Osteocyte (in vitro differentiated cells): ENCODE results near the gene RBFOX2. TPM values are rescaled to one million over a fixed set of nuclear protein-coding genes. Genes with fewer than 3 reads are reported as not detected.

Source experiments
- DNase-seq: peaks from one replicate; pipeline ENCODE4 v3.0.0; 2021; ENCODE audit warnings: mixed read lengths; ENCODE audit not compliant: unreplicated experiment; ENCODE audit errors: extremely low spot score
- H3K27ac Mint-ChIP-seq: one replicate; pipeline ENCODE4 v1.8.0; 2021; ENCODE audit warnings: mild to moderate bottlenecking, mixed read lengths; ENCODE audit not compliant: unreplicated experiment
- H3K27me3 Mint-ChIP-seq: one replicate; pipeline ENCODE4 v1.8.0; 2021; ENCODE audit warnings: mixed read lengths; ENCODE audit not compliant: unreplicated experiment
- H3K36me3 Mint-ChIP-seq: one replicate; pipeline ENCODE4 v1.8.0; 2021; ENCODE audit warnings: mixed read lengths; ENCODE audit not compliant: unreplicated experiment
- H3K4me1 Mint-ChIP-seq: one replicate; pipeline ENCODE4 v1.8.0; 2021; ENCODE audit warnings: mixed read lengths; ENCODE audit not compliant: unreplicated experiment
- H3K4me3 Mint-ChIP-seq: one replicate; pipeline ENCODE4 v1.8.0; 2021; ENCODE audit warnings: mild to moderate bottlenecking, moderate library complexity, mixed read lengths; ENCODE audit not compliant: unreplicated experiment
- H3K9me3 Mint-ChIP-seq: one replicate; pipeline ENCODE4 v1.8.0; 2021; ENCODE audit warnings: mixed read lengths; ENCODE audit not compliant: unreplicated experiment
- total RNA-seq: library from RNA; stranded (reverse); gene quantifications from 2 replicates; pipeline ENCODE4 v1.2.1, GENCODE V29; 2021
- TF ChIP-seq, protein P1 (sequence below): fragments of 200-600 bp; sonication (generic); IDR thresholded peaks from 2 replicates; pipeline ENCODE4 v1.5.0; 2021; ENCODE audit warnings: antibody characterized with exemption, mild to moderate bottlenecking, moderate library complexity

Gene RBFOX2
- total RNA-seq, 1 donor from 2014 or later = 151 TPM

GRCh38 chr22:35860837-35861236 is 167.8 kb downstream of the RBFOX2 start:
- H3K9me3 Mint-ChIP-seq = no peaks in the 10 kb centered on the region
- H3K4me3 Mint-ChIP-seq = no peak overlapping the region
- no peak overlapping the region for H3K27ac Mint-ChIP-seq
- H3K27me3 Mint-ChIP-seq = no peaks in the 10 kb centered on the region
- no peaks in the 10 kb centered on the region for H3K36me3 Mint-ChIP-seq
- peaks cover 6% of the 10 kb centered on the region for H3K4me1 Mint-ChIP-seq
- TF ChIP-seq, protein P1, sequence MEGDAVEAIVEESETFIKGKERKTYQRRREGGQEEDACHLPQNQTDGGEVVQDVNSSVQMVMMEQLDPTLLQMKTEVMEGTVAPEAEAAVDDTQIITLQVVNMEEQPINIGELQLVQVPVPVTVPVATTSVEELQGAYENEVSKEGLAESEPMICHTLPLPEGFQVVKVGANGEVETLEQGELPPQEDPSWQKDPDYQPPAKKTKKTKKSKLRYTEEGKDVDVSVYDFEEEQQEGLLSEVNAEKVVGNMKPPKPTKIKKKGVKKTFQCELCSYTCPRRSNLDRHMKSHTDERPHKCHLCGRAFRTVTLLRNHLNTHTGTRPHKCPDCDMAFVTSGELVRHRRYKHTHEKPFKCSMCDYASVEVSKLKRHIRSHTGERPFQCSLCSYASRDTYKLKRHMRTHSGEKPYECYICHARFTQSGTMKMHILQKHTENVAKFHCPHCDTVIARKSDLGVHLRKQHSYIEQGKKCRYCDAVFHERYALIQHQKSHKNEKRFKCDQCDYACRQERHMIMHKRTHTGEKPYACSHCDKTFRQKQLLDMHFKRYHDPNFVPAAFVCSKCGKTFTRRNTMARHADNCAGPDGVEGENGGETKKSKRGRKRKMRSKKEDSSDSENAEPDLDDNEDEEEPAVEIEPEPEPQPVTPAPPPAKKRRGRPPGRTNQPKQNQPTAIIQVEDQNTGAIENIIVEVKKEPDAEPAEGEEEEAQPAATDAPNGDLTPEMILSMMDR = no peak
- DNase-seq = no peak

DNA sequence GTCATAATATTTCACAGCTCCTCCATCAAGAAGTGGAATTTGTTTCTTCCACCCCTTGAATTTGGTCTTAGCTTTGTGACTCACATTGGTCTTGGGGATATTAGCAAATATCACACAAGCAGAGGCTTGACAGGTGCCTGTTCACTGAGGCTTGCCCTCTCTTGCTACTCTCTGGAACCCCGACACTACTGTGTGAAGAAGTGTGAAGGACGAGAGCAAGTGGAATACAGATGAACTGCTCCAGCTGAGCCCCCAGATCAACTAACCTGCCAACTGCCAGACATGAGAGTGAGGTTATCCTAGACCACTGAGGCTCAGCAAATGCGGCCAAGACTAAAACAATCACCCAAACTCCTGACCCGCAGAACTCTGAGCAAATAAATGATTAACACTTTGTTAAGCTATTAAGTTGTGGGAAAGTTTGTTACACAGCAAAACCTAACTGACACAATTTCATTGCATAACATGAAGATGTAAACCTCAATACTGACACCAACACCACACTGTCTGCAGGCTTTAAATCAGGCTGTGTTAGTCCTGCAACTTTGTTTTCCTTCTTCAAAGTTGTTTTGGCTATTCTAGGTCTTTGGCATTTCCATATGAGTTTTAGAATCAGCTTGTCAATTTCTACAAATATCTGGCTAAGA is 168.4 kb downstream of the RBFOX2 start:
- DNase-seq = no peak
- TF ChIP-seq, protein P1 = no peak
- peaks cover 6% of the 10 kb centered on the region for H3K4me1 Mint-ChIP-seq
- no peak overlapping the region for H3K4me3 Mint-ChIP-seq
- no peaks in the 10 kb centered on the region for H3K36me3 Mint-ChIP-seq
- no peak overlapping the region for H3K27ac Mint-ChIP-seq
- H3K9me3 Mint-ChIP-seq = no peaks in the 10 kb centered on the region
- H3K27me3 Mint-ChIP-seq = no peaks in the 10 kb centered on the region

GRCh38 chr22:35854334-35854733 is 174.3 kb downstream of the RBFOX2 start:
- Mint-ChIP-seq H3K27me3 (no peaks in the 10 kb centered on the region), H3K4me1 (peaks cover 3% of the 10 kb centered on the region), H3K9me3 (no peaks in the 10 kb centered on the region), H3K27ac (no peak overlapping the region), H3K4me3 (no peak overlapping the region), H3K36me3 (no peaks in the 10 kb centered on the region)
- TF ChIP-seq, protein P1 = no peak
- no peak for DNase-seq

DNA sequence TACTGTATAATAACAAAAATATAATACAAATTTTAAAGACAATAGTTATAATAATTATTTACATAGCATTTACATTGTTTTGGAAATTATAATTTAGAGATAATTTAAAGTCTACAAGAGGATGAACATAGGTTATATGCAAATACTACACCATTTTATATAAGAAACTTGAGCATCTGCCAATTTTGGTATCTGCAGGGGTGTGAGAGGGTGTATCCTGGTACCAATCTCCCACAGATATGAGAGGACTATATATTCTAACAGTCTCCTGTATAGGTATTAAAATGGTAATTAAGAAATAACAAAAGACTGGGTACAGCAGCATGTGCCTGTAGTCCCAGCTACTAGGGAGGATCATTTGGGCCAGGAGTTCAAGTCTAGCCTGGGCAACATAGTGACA is 176.5 kb downstream of the RBFOX2 start:
- Mint-ChIP-seq H3K27me3 (no peaks in the 10 kb centered on the region), H3K4me1 (peaks cover 3% of the 10 kb centered on the region), H3K4me3 (no peak overlapping the region), H3K36me3 (no peaks in the 10 kb centered on the region), H3K9me3 (no peaks in the 10 kb centered on the region), H3K27ac (no peak overlapping the region)
- no peak for DNase-seq
- TF ChIP-seq, protein P1 = no peak

DNA sequence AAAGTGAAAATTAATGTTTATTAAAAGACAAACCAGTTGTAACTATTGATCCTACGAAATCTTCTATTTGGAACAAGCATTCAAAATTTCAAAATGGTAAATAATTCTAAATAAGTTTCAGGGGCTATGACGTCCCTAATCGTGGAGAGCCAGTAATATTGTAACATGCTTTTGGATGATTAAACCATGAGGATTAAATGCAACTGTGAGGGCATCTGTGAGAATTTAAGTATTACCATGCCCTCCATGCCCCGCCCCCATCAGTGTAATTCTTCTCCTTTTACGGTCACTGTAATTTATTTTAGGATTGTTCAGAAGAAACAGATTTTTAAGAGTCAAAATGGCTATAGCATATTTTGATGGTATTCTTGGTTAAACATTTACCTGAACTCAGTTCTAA is 177.8 kb downstream of the RBFOX2 start:
- no peak overlapping the region for H3K4me3 Mint-ChIP-seq
- H3K4me1 Mint-ChIP-seq = peaks cover 1% of the 10 kb centered on the region
- no peak overlapping the region for H3K27ac Mint-ChIP-seq
- no peaks in the 10 kb centered on the region for H3K36me3 Mint-ChIP-seq
- H3K27me3 Mint-ChIP-seq = no peaks in the 10 kb centered on the region
- TF ChIP-seq, protein P1 = no peak
- no peaks in the 10 kb centered on the region for H3K9me3 Mint-ChIP-seq
- no peak for DNase-seq
